Endothelial cell of umbilical vein (primary cell): ENCODE measurements around the gene NCK1.

Source experiments
- CTCF ChIP-seq, 2 donors: IDR thresholded peaks; 1 replicate in 1 of 2; 2 replicates in 1 of 2; pipeline ENCODE4 v1.5.1; 2011; ENCODE audit warnings: low read length in 2 of 2, mild to moderate bottlenecking in 2 of 2, moderate library complexity in 2 of 2, control low read depth in 1 of 2, inconsistent platforms in 1 of 2, low read depth in 1 of 2; ENCODE audit not compliant: insufficient read depth in 1 of 2; ENCODE audit errors: extremely low read depth in 1 of 2
- EZH2 ChIP-seq: IDR thresholded peaks from 2 replicates; pipeline ENCODE4 v1.6.1; 2012; ENCODE audit warnings: borderline replicate concordance, low read depth, mild to moderate bottlenecking, moderate library complexity, low read length, inconsistent platforms; ENCODE audit not compliant: severe bottlenecking
- JUN ChIP-seq: IDR thresholded peaks from 2 replicates; pipeline ENCODE4 v1.6.1; 2011; ENCODE audit warnings: borderline replicate concordance, low read depth; ENCODE audit not compliant: insufficient read length, insufficient read depth
- MAX ChIP-seq: IDR thresholded peaks from 2 replicates; pipeline ENCODE4 v1.6.1; 2011; ENCODE audit not compliant: insufficient read depth, insufficient read length
- MYC ChIP-seq: IDR thresholded peaks from one replicate; pipeline ENCODE4 v1.6.1; 2011; ENCODE audit warnings: mild to moderate bottlenecking, low read depth, low read length
- POLR2A ChIP-seq: IDR thresholded peaks from 2 replicates; pipeline ENCODE4 v1.6.1; 2012; ENCODE audit warnings: low read depth, mild to moderate bottlenecking, control low read depth, low read length
- POLR2AphosphoS5 ChIP-seq: IDR thresholded peaks from 2 replicates; pipeline ENCODE4 v1.6.1; 2012; ENCODE audit warnings: low read depth, mild to moderate bottlenecking, control low read depth, low read length, moderate library complexity; ENCODE audit not compliant: insufficient read depth

- TF ChIP-seq CTCF (IDR thresholded peaks at IDR 0.05; ENCODE audit: extremely low read depth in 1 of 2, insufficient read depth in 1 of 2, low read depth in 1 of 2, low read length in 2 of 2) (no peak), POLR2A (no peak), POLR2AphosphoS5 (no peak), MAX (no peak), MYC (no peak), EZH2 (no peak), JUN (no peak)
These were observed 23.6 kb downstream of the NCK1 start for GRCh38 chr3:136885357-136886213.
